DOHH2 (cell line): ENCODE data around the gene SGMS2.

Source experiments
- H3F3A ChIP-seq: fragments of 200-600 bp; sonication (generic), shearing (Covaris generic); 2 replicates; pipeline ENCODE4 v1.6.0; 2016; ENCODE audit warnings: antibody characterized with exemption, mild to moderate bottlenecking; ENCODE audit not compliant: control insufficient read depth, insufficient read depth
- H3K27ac ChIP-seq: fragments of 200-600 bp; sonication (generic); 2 replicates; pipeline ENCODE4 v1.5.1; 2014; ENCODE audit warnings: low read depth, mild to moderate bottlenecking, low read length, moderate library complexity
- H3K27me3 ChIP-seq: fragments of 200-600 bp; sonication (generic); 2 replicates; pipeline ENCODE4 v1.6.1; 2014; ENCODE audit warnings: mild to moderate bottlenecking, low read length, mixed read lengths; ENCODE audit not compliant: control insufficient read depth
- H3K36me3 ChIP-seq: fragments of 200-600 bp; sonication (generic); 2 replicates; pipeline ENCODE4 v1.6.1; 2014; ENCODE audit warnings: mild to moderate bottlenecking, low read length, moderate library complexity, mixed read lengths; ENCODE audit not compliant: control insufficient read depth
- H3K4me1 ChIP-seq: fragments of 200-600 bp; sonication (generic); 2 replicates; pipeline ENCODE4 v1.6.1; 2014; ENCODE audit warnings: mild to moderate bottlenecking, low read length, mixed read lengths; ENCODE audit not compliant: control insufficient read depth
- H3K4me2 ChIP-seq: fragments of 200-600 bp; sonication (generic); 2 replicates; pipeline ENCODE4 v1.6.0; 2014; ENCODE audit warnings: mild to moderate bottlenecking, low read length, moderate library complexity
- H3K4me3 ChIP-seq: fragments of 200-600 bp; sonication (generic); 2 replicates; pipeline ENCODE4 v1.5.1; 2014; ENCODE audit warnings: mild to moderate bottlenecking, low read length, mixed read lengths
- H3K79me2 ChIP-seq: fragments of 200-600 bp; sonication (generic); 2 replicates; pipeline ENCODE4 v1.6.1; 2014; ENCODE audit warnings: mild to moderate bottlenecking, low read length, mixed read lengths; ENCODE audit not compliant: control insufficient read depth
- H3K9me2 ChIP-seq: fragments of 200-600 bp; sonication (generic); replicated peaks from 2 replicates; pipeline ENCODE4 v1.6.1; 2014; ENCODE audit warnings: mild to moderate bottlenecking, low read length, mixed read lengths; ENCODE audit not compliant: control insufficient read depth
- H3K9me3 ChIP-seq: fragments of 200-600 bp; sonication (generic); 2 replicates; pipeline ENCODE4 v1.6.1; 2014; ENCODE audit warnings: antibody characterized with exemption, low read length, mixed read lengths; ENCODE audit not compliant: control insufficient read depth, insufficient read depth
- H4K20me1 ChIP-seq: fragments of 200-600 bp; sonication (generic); 2 replicates; pipeline ENCODE4 v1.6.0; 2014; ENCODE audit warnings: low read depth, mild to moderate bottlenecking, antibody characterized with exemption, low read length, moderate library complexity; ENCODE audit not compliant: control insufficient read depth, insufficient read depth
- EZH2phosphoT487 ChIP-seq: fragments of 200-600 bp; sonication (generic); IDR thresholded peaks from 2 replicates; pipeline ENCODE4 v1.6.1; 2017; ENCODE audit warnings: borderline replicate concordance, mild to moderate bottlenecking, antibody characterized with exemption, low read length, moderate library complexity, mixed read lengths
- TF ChIP-seq, protein P1 (sequence below): fragments of 200-600 bp; sonication (generic); IDR thresholded peaks from one replicate; pipeline ENCODE4 v1.5.1; 2014; ENCODE audit warnings: antibody characterized with exemption, mild to moderate bottlenecking, low read depth, low read length; ENCODE audit not compliant: poor library complexity, severe bottlenecking

SGMS2 gene

DNA sequence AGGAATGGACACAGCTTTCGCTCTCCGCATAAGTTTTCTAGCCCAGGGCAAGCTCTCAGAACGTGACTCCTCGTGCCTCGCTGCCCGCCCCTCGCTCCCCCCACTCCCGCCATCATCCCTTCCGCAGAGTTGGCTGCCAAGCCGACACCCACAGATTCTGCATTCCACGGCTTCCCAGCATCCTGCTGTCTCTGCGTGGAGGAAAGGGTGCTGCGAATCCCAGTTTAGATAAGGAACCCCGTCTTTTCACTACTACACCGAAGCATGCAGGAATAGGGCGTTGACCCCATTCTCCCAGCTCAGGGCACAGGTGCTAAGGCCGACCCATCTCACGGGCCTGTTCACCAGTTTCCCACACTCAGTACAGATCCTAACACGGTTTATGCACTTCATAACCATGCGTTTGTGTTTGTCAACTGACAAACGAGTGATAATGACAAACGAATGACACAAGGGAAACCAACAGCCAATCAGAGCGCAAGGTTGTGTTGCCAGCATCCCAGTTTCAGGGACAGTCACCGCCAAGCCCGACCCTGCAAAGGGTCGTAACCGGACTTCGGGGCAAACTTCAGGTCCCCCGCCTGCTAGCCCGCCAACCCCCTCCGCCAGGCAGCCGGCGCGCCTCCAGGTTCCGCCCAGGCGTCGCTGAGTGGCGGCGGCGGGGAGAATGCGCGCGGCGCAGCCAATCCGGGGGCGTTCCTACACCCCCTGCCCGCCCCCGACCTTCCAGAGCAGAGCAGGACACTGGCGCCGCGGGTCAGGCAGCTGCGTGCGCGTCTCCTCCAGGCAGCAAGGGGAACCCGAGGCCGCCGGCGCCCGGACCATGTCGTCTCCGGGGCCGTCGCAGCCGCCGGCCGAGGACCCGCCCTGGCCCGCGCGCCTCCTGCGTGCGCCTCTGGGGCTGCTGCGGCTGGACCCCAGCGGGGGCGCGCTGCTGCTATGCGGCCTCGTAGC is 106.4 kb downstream of the SGMS2 start, which contains the start of gene CYP2U1:
TSS of gene CYP2U1 (plus strand) at position 729 of the 954 bp plus-strand sequence. CDS start at position 824, 95 bp downstream.
- Histone ChIP-seq H4K20me1 (no peaks in the 10 kb centered on the region), H3F3A (no peaks in the 10 kb centered on the region), H3K9me3 (no peaks in the 10 kb centered on the region), H3K4me3 (peak within 1 kb of the TSS; percentile 84), H3K4me1 (peaks cover 25% of the 10 kb centered on the region), H3K79me2 (peaks cover 13% of the 10 kb centered on the region), H3K36me3 (no peaks in the 10 kb centered on the region), H3K9me2 (no peaks in the 10 kb centered on the region), H3K4me2 (peak within 1 kb of the TSS; percentile 83), H3K27me3 (no peaks in the 10 kb centered on the region), H3K27ac (no peak within 1 kb of the TSS)
- TF ChIP-seq, protein P1, sequence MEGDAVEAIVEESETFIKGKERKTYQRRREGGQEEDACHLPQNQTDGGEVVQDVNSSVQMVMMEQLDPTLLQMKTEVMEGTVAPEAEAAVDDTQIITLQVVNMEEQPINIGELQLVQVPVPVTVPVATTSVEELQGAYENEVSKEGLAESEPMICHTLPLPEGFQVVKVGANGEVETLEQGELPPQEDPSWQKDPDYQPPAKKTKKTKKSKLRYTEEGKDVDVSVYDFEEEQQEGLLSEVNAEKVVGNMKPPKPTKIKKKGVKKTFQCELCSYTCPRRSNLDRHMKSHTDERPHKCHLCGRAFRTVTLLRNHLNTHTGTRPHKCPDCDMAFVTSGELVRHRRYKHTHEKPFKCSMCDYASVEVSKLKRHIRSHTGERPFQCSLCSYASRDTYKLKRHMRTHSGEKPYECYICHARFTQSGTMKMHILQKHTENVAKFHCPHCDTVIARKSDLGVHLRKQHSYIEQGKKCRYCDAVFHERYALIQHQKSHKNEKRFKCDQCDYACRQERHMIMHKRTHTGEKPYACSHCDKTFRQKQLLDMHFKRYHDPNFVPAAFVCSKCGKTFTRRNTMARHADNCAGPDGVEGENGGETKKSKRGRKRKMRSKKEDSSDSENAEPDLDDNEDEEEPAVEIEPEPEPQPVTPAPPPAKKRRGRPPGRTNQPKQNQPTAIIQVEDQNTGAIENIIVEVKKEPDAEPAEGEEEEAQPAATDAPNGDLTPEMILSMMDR, result no peak
- TF ChIP-seq EZH2phosphoT487, result no peak

GRCh38 chr4:107931775-107932321 is 107.1 kb downstream of the SGMS2 start:
- H4K20me1 ChIP-seq, result no peaks in the 10 kb centered on the region
- H3K27ac ChIP-seq, result no peak overlapping the region
- peak overlapping the region; percentile 83 for H3K4me2 ChIP-seq
- no peaks in the 10 kb centered on the region for H3F3A ChIP-seq
- H3K4me1 ChIP-seq, result peaks cover 25% of the 10 kb centered on the region
- H3K27me3 ChIP-seq, result no peaks in the 10 kb centered on the region
- H3K79me2 ChIP-seq, result peaks cover 13% of the 10 kb centered on the region
- no peak for TF ChIP-seq EZH2phosphoT487
- TF ChIP-seq, protein P1, result no peak
- H3K9me3 ChIP-seq, result no peaks in the 10 kb centered on the region
- H3K36me3 ChIP-seq, result no peaks in the 10 kb centered on the region
- H3K4me3 ChIP-seq, result peak overlapping the region; percentile 84
- no peaks in the 10 kb centered on the region for H3K9me2 ChIP-seq

- Histone ChIP-seq H4K20me1 (no peaks in the 10 kb centered on the region), H3F3A (no peaks in the 10 kb centered on the region), H3K79me2 (peaks cover 13% of the 10 kb centered on the region), H3K27me3 (no peaks in the 10 kb centered on the region), H3K4me2 (no peak overlapping the region), H3K27ac (no peak overlapping the region), H3K4me1 (peaks cover 22% of the 10 kb centered on the region), H3K9me3 (no peaks in the 10 kb centered on the region), H3K9me2 (no peaks in the 10 kb centered on the region), H3K4me3 (no peak overlapping the region), H3K36me3 (no peaks in the 10 kb centered on the region; the same call in 1 of the 2 replicates)
- TF ChIP-seq, protein P1, result no peak
- no peak for TF ChIP-seq EZH2phosphoT487
Measured at GRCh38 chr4:107935246-107935645, 110.5 kb downstream of the SGMS2 start.
